Neural progenitor cell (in vitro differentiated cells): ENCODE measurements around the gene DNMT3A. TPM values are rescaled to one million over a fixed set of nuclear protein-coding genes. Genes with fewer than 3 reads are reported as not detected.
"Not testable (repeated sequence)": the region's sequence is repeated elsewhere in the genome, so short reads cannot be mapped to it uniquely, and the experiment has no call there.

Source experiments
- DNase-seq: peaks from one replicate; pipeline ENCODE4 v3.0.0-alpha.2; 2016; ENCODE audit warnings: low spot score
- H2AFZ ChIP-seq: fragments of 200-600 bp; sonication (generic); replicated peaks from 2 replicates; pipeline ENCODE4 v1.6.1; 2016; ENCODE audit warnings: antibody characterized with exemption
- H3F3A ChIP-seq: fragments of 200-600 bp; sonication (generic); 2 replicates; pipeline ENCODE4 v1.6.1; 2016; ENCODE audit warnings: antibody characterized with exemption, low read depth
- H3K27ac ChIP-seq: fragments of 200-600 bp; sonication (generic); 2 replicates; pipeline ENCODE4 v1.5.1; 2016; ENCODE audit warnings: mild to moderate bottlenecking
- H3K27me3 ChIP-seq: fragments of 200-600 bp; sonication (generic); 2 replicates; pipeline ENCODE4 v1.6.1; 2016; ENCODE audit warnings: mild to moderate bottlenecking, moderate library complexity
- H3K36me3 ChIP-seq: fragments of 200-600 bp; sonication (generic); 2 replicates; pipeline ENCODE4 v1.5.1; 2016
- H3K4me1 ChIP-seq: fragments of 200-600 bp; sonication (generic); 2 replicates; pipeline ENCODE4 v1.6.1; 2016; ENCODE audit warnings: mixed run types
- H3K4me2 ChIP-seq: fragments of 200-600 bp; sonication (generic); 2 replicates; pipeline ENCODE4 v1.6.1; 2016
- H3K4me3 ChIP-seq: fragments of 200-600 bp; sonication (generic); 2 replicates; pipeline ENCODE4 v1.5.1; 2016
- H3K79me2 ChIP-seq: fragments of 200-600 bp; sonication (generic); 2 replicates; pipeline ENCODE4 v1.6.1; 2016; ENCODE audit warnings: low read depth
- H3K9ac ChIP-seq: fragments of 200-600 bp; sonication (generic); 2 replicates; pipeline ENCODE4 v1.6.1; 2016
- H3K9me3 ChIP-seq: fragments of 200-600 bp; sonication (generic); 2 replicates; pipeline ENCODE4 v1.5.1; 2016; ENCODE audit warnings: low read depth
- H4K20me1 ChIP-seq: fragments of 200-600 bp; sonication (generic); 2 replicates; pipeline ENCODE4 v1.6.1; 2016; ENCODE audit warnings: low read depth
- H3K27ac Mint-ChIP-seq: 3 replicates; pipeline ENCODE4 v1.8.0; 2021; ENCODE audit warnings: mixed read lengths
- H3K27me3 Mint-ChIP-seq: 2 replicates; pipeline ENCODE4 v1.8.0; 2022; ENCODE audit warnings: low read depth, mild to moderate bottlenecking, inconsistent platforms, moderate library complexity, mixed read lengths; ENCODE audit not compliant: insufficient read depth
- H3K36me3 Mint-ChIP-seq: 3 replicates; pipeline ENCODE4 v1.8.0; 2021; ENCODE audit warnings: mixed read lengths
- H3K4me1 Mint-ChIP-seq: 3 replicates; pipeline ENCODE4 v1.8.0; 2021; ENCODE audit warnings: mixed read lengths
- H3K4me3 Mint-ChIP-seq: 3 replicates; pipeline ENCODE4 v1.8.0; 2021; ENCODE audit warnings: mild to moderate bottlenecking, moderate library complexity, mixed read lengths
- H3K9me3 Mint-ChIP-seq: 3 replicates; pipeline ENCODE4 v1.8.0; 2020; ENCODE audit warnings: mixed read lengths
- CTCF ChIP-seq: fragments of 200-600 bp; sonication (generic); IDR thresholded peaks from 2 replicates; pipeline ENCODE4 v1.5.1; 2017; ENCODE audit warnings: antibody characterized with exemption, mild to moderate bottlenecking
- EZH2 ChIP-seq: fragments of 200-600 bp; sonication (generic); IDR thresholded peaks from 2 replicates; pipeline ENCODE4 v1.6.1; 2017; ENCODE audit warnings: antibody characterized with exemption, mild to moderate bottlenecking, moderate library complexity
- EZH2phosphoT487 ChIP-seq: fragments of 200-600 bp; sonication (generic); IDR thresholded peaks from 2 replicates; pipeline ENCODE4 v1.6.1; 2017; ENCODE audit warnings: antibody characterized with exemption
- total RNA-seq: library from RNA; depleted of rRNA; stranded (reverse); fragments of >200 nt; gene quantifications from 2 replicates; pipeline ENCODE4 v1.2.3, GENCODE V29; 2015; ENCODE audit warnings: low replicate concordance

Gene DNMT3A
- total RNA-seq, 1 donor from 2014 or later: 46.5 TPM

- Mint-ChIP-seq H3K9me3 (no peaks in the 10 kb centered on the region), H3K27me3 (peaks cover 19% of the 10 kb centered on the region), H3K4me1 (peaks cover 19% of the 10 kb centered on the region), H3K4me3 (peak overlapping the region; percentile 52), H3K36me3 (no peaks in the 10 kb centered on the region), H3K27ac (no peak overlapping the region)
- H3K9ac ChIP-seq: no peak overlapping the region
- no peak overlapping the region for H3K27ac ChIP-seq
- DNase-seq: no peak
- no peaks in the 10 kb centered on the region for H3K27me3 ChIP-seq
- no peaks in the 10 kb centered on the region for H3K36me3 ChIP-seq
- H3K79me2 ChIP-seq: no peaks in the 10 kb centered on the region
- no peaks in the 10 kb centered on the region for H4K20me1 ChIP-seq
- H3F3A ChIP-seq: peaks cover 21% of the 10 kb centered on the region
- peak overlapping the region; percentile 45 for H3K4me3 ChIP-seq
- no peak overlapping the region for H2AFZ ChIP-seq
- no peaks in the 10 kb centered on the region for H3K4me1 ChIP-seq
- peak overlapping the region; percentile 66 for H3K4me2 ChIP-seq
- H3K9me3 ChIP-seq: no peaks in the 10 kb centered on the region
- TF ChIP-seq CTCF (no peak), EZH2phosphoT487 (no peak), EZH2 (no peak)
Observed at GRCh38 chr2:25215232-25215631, 126.5 kb downstream of the DNMT3A start.

GRCh38 chr2:25213229-25213628 lies 128.5 kb downstream of the DNMT3A start:
- Mint-ChIP-seq H3K4me3 (no peak overlapping the region), H3K27ac (no peak overlapping the region), H3K27me3 (peaks cover 21% of the 10 kb centered on the region), H3K4me1 (peaks cover 23% of the 10 kb centered on the region), H3K9me3 (no peaks in the 10 kb centered on the region), H3K36me3 (no peaks in the 10 kb centered on the region)
- Histone ChIP-seq H3K4me1 (no peaks in the 10 kb centered on the region), H2AFZ (no peak overlapping the region), H3F3A (peaks cover 21% of the 10 kb centered on the region), H3K9me3 (no peaks in the 10 kb centered on the region), H4K20me1 (no peaks in the 10 kb centered on the region), H3K27ac (no peak overlapping the region), H3K36me3 (no peaks in the 10 kb centered on the region), H3K9ac (no peak overlapping the region), H3K27me3 (no peaks in the 10 kb centered on the region), H3K79me2 (no peaks in the 10 kb centered on the region), H3K4me3 (no peak overlapping the region), H3K4me2 (no peak overlapping the region)
- DNase-seq: no peak
- TF ChIP-seq CTCF: no peak
- no peak for TF ChIP-seq EZH2
- no peak for TF ChIP-seq EZH2phosphoT487

GRCh38 chr2:25210923-25211322 lies 130.8 kb downstream of the DNMT3A start:
- Mint-ChIP-seq H3K27me3 (peaks cover 26% of the 10 kb centered on the region), H3K4me1 (peaks cover 26% of the 10 kb centered on the region), H3K27ac (peak overlapping the region; percentile 86)
- not testable (repeated sequence) for H3K36me3 ChIP-seq, H3K27ac ChIP-seq, H4K20me1 ChIP-seq, H3K4me1 ChIP-seq, DNase-seq, H3K9me3 Mint-ChIP-seq, H3K4me3 Mint-ChIP-seq, H3K27me3 ChIP-seq, H3K9me3 ChIP-seq, H3K36me3 Mint-ChIP-seq, H3K4me3 ChIP-seq, H2AFZ ChIP-seq, H3K4me2 ChIP-seq, H3K79me2 ChIP-seq, H3K9ac ChIP-seq
- peaks cover 13% of the 10 kb centered on the region for H3F3A ChIP-seq

- Histone ChIP-seq H3K4me2 (no peak overlapping the region), H3K9ac (no peak overlapping the region), H3K27ac (no peak overlapping the region), H4K20me1 (no peaks in the 10 kb centered on the region), H2AFZ (no peak overlapping the region), H3K4me3 (no peak overlapping the region), H3K9me3 (no peaks in the 10 kb centered on the region), H3K36me3 (no peaks in the 10 kb centered on the region), H3K4me1 (peaks cover 4% of the 10 kb centered on the region), H3F3A (no peaks in the 10 kb centered on the region), H3K27me3 (no peaks in the 10 kb centered on the region), H3K79me2 (no peaks in the 10 kb centered on the region)
- H3K4me1 Mint-ChIP-seq: peaks cover 15% of the 10 kb centered on the region
- DNase-seq: no peak
- H3K27me3 Mint-ChIP-seq: peaks cover 13% of the 10 kb centered on the region
- no peak overlapping the region for H3K27ac Mint-ChIP-seq
- H3K9me3 Mint-ChIP-seq: no peaks in the 10 kb centered on the region
- H3K4me3 Mint-ChIP-seq: no peak overlapping the region
- no peaks in the 10 kb centered on the region for H3K36me3 Mint-ChIP-seq
- no peak for TF ChIP-seq CTCF
- TF ChIP-seq EZH2: no peak
Observed at GRCh38 chr2:25207078-25207545, 134.6 kb downstream of the DNMT3A start.
